GM12891 (cell line): Measurements from ENCODE around the gene RIIAD1.
"Not testable (repeated sequence)": the region's sequence is repeated elsewhere in the genome, so short reads cannot be mapped to it uniquely, and the experiment has no call there.

ENCODE experiments used
- DNase-seq: peaks from one replicate; pipeline ENCODE4 v3.0.0; 2011; ENCODE audit warnings: low spot score; ENCODE audit not compliant: insufficient read length
- FAIRE-seq: peaks from 2 replicates; lab custom pipeline; 2011; peaks lifted over from hg19 to GRCh38; lab: Jason Lieb, UNC
- PAX5 ChIP-seq: IDR thresholded peaks from 2 replicates; pipeline ENCODE4 v1.6.1; 2011; ENCODE audit warnings: low read length, moderate library complexity, mild to moderate bottlenecking; ENCODE audit not compliant: insufficient read depth, severe bottlenecking
- POLR2A ChIP-seq: IDR thresholded peaks from 2 replicates; pipeline ENCODE4 v1.6.1; 2011; ENCODE audit warnings: low read depth, low read length, control low read depth
- POLR2AphosphoS5 ChIP-seq: IDR thresholded peaks from 2 replicates; pipeline ENCODE4 v1.6.1; 2011; ENCODE audit warnings: low read depth, low read length, control low read depth
- POU2F2 ChIP-seq: IDR thresholded peaks from 2 replicates; pipeline ENCODE4 v1.6.1; 2011; ENCODE audit warnings: low read depth, mild to moderate bottlenecking, control low read depth, low read length, moderate library complexity
- SPI1 ChIP-seq: IDR thresholded peaks from 2 replicates; pipeline ENCODE4 v1.6.1; 2011; ENCODE audit warnings: low read depth, low read length, control low read depth
- TAF1 ChIP-seq: IDR thresholded peaks from 2 replicates; pipeline ENCODE4 v1.6.1; 2011; ENCODE audit warnings: low read depth, low read length, control low read depth

The RIIAD1 gene

GRCh38 chr1:151729157-151729965 is 8.0 kb downstream of the RIIAD1 start:
- DNase-seq: no peak
- TF ChIP-seq POLR2AphosphoS5 (no peak), POLR2A (no peak), PAX5 (no peak), POU2F2 (no peak), TAF1 (no peak), SPI1 (no peak)
- FAIRE-seq: no peak

- TF ChIP-seq POLR2A: no peak
- TF ChIP-seq SPI1: no peak
- no peak for TF ChIP-seq POU2F2
- TF ChIP-seq PAX5: no peak
- TF ChIP-seq TAF1: no peak
- no peak for TF ChIP-seq POLR2AphosphoS5
- FAIRE-seq (no peak), DNase-seq (no peak)
These were observed 8.6 kb downstream of the RIIAD1 start for GRCh38 chr1:151729966-151730291.

DNA sequence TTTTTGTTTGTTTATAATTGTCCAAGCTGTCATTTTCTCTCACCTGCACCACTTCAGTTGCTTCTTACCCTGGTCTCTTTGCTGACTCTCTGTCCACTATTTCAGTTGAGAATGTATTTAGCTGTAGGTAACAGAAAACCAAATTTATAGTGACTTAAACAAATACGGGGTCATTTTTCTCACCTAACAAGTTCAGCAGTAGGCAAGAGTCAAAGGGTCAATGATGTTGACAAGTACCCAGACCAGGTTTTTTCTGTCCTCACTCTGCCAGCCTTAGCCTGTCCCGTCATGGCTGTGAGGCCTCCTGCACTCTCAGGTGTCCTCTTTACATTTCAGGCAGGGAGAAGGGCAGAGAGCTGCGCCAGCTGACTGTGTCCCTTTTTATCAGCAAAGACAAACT is 11.8 kb downstream of the RIIAD1 start:
- TF ChIP-seq POLR2A (no peak), TAF1 (no peak), SPI1 (no peak), PAX5 (no peak), POU2F2 (no peak), POLR2AphosphoS5 (no peak)
- DNase-seq (no peak), FAIRE-seq (no peak)

- DNase-seq, FAIRE-seq: not testable (repeated sequence)
These were observed 12.7 kb downstream of the RIIAD1 start for GRCh38 chr1:151733995-151734394.

DNA sequence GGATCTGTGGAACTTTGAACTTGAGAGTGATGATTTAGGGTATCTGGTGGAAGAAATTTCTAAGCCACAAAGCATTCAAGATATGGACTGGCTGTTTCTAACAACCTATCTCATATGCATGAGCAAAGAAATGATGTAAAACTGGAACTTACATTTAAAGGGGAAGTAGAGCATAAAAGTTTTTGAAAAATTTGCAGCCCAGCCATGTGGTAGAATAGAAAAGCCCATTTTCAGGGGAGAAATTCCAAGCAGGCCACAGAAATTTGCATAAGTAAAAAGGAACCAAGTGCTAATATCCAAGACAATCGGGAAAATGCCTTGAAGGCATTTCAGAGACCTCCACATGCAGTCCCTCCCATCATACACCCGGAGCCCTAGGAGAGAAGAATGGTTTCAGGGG is 15.7 kb downstream of the RIIAD1 start:
- FAIRE-seq: no peak
- TF ChIP-seq POLR2A: no peak
- TF ChIP-seq POLR2AphosphoS5: no peak
- TF ChIP-seq POU2F2: no peak
- TF ChIP-seq SPI1: no peak
- TF ChIP-seq TAF1: no peak
- TF ChIP-seq PAX5: no peak

GRCh38 chr1:151737479-151737878 is 16.2 kb downstream of the RIIAD1 start:
- no peak for TF ChIP-seq SPI1
- no peak for TF ChIP-seq POLR2AphosphoS5
- TF ChIP-seq PAX5: no peak
- no peak for TF ChIP-seq POU2F2
- no peak for TF ChIP-seq TAF1
- TF ChIP-seq POLR2A: no peak
- DNase-seq (no peak), FAIRE-seq (no peak)

More for the DNA sequence above, 15.7 kb downstream of the RIIAD1 start:
- DNase-seq: no peak

GRCh38 chr1:151739590-151740355 is 18.5 kb downstream of the RIIAD1 start:
- no peak for FAIRE-seq
- DNase-seq: no peak
- TF ChIP-seq PAX5 (no peak), POLR2AphosphoS5 (no peak), POU2F2 (no peak), TAF1 (no peak), POLR2A (no peak), SPI1 (no peak)

DNA sequence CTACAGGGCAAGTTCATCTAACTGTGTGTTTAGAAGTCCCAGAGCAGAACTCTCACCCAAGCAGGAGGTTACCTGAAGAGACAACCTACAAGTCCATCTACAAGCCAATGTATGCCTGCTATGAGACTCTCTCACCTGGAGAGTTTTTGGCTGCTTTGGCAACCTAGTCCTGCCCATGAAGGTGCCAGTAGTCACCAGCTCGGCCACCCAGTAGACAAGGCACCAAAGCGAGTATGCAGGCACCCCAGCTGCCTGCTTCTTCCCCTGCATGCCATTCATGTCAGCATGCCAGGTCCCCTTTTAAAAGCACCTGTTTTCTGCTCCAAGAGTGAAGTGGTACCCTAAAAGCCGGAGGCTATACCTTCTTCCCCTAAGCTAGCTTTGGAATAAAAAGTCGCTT is 20.2 kb downstream of the RIIAD1 start:
- no peak for FAIRE-seq

GRCh38 chr1:151756291-151756690 is 35.0 kb downstream of the RIIAD1 start:
- DNase-seq: no peak
- TF ChIP-seq TAF1 (no peak), POU2F2 (no peak), POLR2A (no peak), POLR2AphosphoS5 (no peak), PAX5 (no peak), SPI1 (no peak)
- FAIRE-seq: no peak

More for the DNA sequence above, 20.2 kb downstream of the RIIAD1 start:
- no peak for DNase-seq
- no peak for TF ChIP-seq POU2F2
- TF ChIP-seq POLR2AphosphoS5: no peak
- no peak for TF ChIP-seq POLR2A
- no peak for TF ChIP-seq TAF1
- TF ChIP-seq PAX5: no peak
- no peak for TF ChIP-seq SPI1

GRCh38 chr1:151759241-151759640 is 37.9 kb downstream of the RIIAD1 start:
- TF ChIP-seq POU2F2 (no peak), TAF1 (no peak), PAX5 (no peak), POLR2AphosphoS5 (no peak), SPI1 (no peak), POLR2A (no peak)
- no peak for DNase-seq
- FAIRE-seq: no peak
